Left lung (tissue), 10 donors: Measurements from ENCODE around the gene BCL6B. TPM values are rescaled to one million over a fixed set of nuclear protein-coding genes. Genes with fewer than 3 reads are reported as not detected.
A peak's percentile ranks its signal among the peaks of the same experiment; 100 is the strongest.

Experiments used
- ATAC-seq: fragments of 200-7000 bp; cut with Tn5 transposase; one replicate; pipeline ENCODE4 v1.9.1; 2020; ENCODE audit warnings: moderate library complexity
- DNase-seq, 4 donors: peaks; one replicate each; pipeline ENCODE4 v3.0.0-alpha.2; 2013 to 2020
- H3K27ac ChIP-seq, 2 donors: fragments of 200-600 bp; sonication (generic) in 1 of 2; one replicate each; pipeline versions ENCODE4 v1.5.0 to v1.8.0; 2020 to 2021
- H3K27me3 ChIP-seq, 2 donors: fragments of 200-600 bp; sonication (generic) in 1 of 2; one replicate each; pipeline versions ENCODE4 v1.5.0 to v1.8.0; 2020 to 2021
- H3K36me3 ChIP-seq, 2 donors: fragments of 200-600 bp; sonication (generic) in 1 of 2; one replicate each; pipeline versions ENCODE4 v1.5.0 to v1.8.0; 2020 to 2021
- H3K4me1 ChIP-seq, 2 donors: fragments of 200-600 bp; one replicate each; pipeline ENCODE4 v1.8.0; 2021
- H3K4me3 ChIP-seq, 2 donors: fragments of 200-600 bp; sonication (generic) in 1 of 2; one replicate each; pipeline versions ENCODE4 v1.5.0 to v1.8.0; 2020 to 2021; ENCODE audit warnings: mild to moderate bottlenecking in 1 of 2
- H3K9me3 ChIP-seq, 2 donors: fragments of 200-600 bp; sonication (generic) in 1 of 2; one replicate each; pipeline versions ENCODE4 v1.5.0 to v1.8.0; 2020 to 2021
- CTCF ChIP-seq, 2 donors: fragments of 200-600 bp; sonication (generic) in 1 of 2; IDR thresholded peaks; one replicate each; pipeline versions ENCODE4 v1.5.0 to v1.8.0; 2021; ENCODE audit warnings: antibody characterized with exemption in 2 of 2
- intact Hi-C, 2 donors: fragments of 100-400 bp; cut with DNase I; formaldehyde crosslinking; loops; one replicate each; pipeline versions ENCODE4 v1.11.2 to v1.14.2; 2022
- polyA plus RNA-seq, 6 donors: library from polyadenylated mRNA; unstranded; fragments of 120-200 nt; gene quantifications; one replicate each; pipeline ENCODE4 v1.2.1, GENCODE V29; 2013; ENCODE audit not compliant: insufficient read length in 6 of 6
- total RNA-seq, 2 donors: library from RNA; stranded (reverse); fragmentation: NEBNext Ultra II Directional; extraction: Animal tissue kit (Norgen Biotek cat#: 25700); gene quantifications; one replicate each; pipeline ENCODE4 v1.2.1, GENCODE V29; 2021
- donor health status: DM: no; HTN: yes; CAD: no.
- donor health status: DM: no; HTN: no; CAD: no.

The BCL6B gene
- total and polyA plus RNA-seq, 8 donors: 13.3 to 45.9 (median 35.9) TPM

GRCh38 chr17:7042501-7043181 is 19.8 kb downstream of the BCL6B start:
- peak overlapping the region; percentile 41 to 45 for H3K4me3 ChIP-seq
- H3K9me3 ChIP-seq: no peaks in the 10 kb centered on the region
- DNase-seq (peak in 1 of 4 donors; percentile 76), ATAC-seq (peak; percentile 1)
- H3K27ac ChIP-seq: peak overlapping the region in 1 of 2 donors; percentile 63
- H3K27me3 ChIP-seq: peaks cover 18 to 57% of the 10 kb centered on the region in 2 donors
- no peak for TF ChIP-seq CTCF (IDR thresholded peaks at IDR 0.05)
- peaks cover 15 to 52% of the 10 kb centered on the region in 2 donors for H3K4me1 ChIP-seq
- intact Hi-C loops: loop anchor here (10.0 kb wide), 1 partner anchor 252 kb away; the partner anchor contains the start of gene YBX2 (in 2 of the 2)
- H3K36me3 ChIP-seq: no peaks in the 10 kb centered on the region

GRCh38 chr17:7043182-7043496 is 20.3 kb downstream of the BCL6B start:
- peaks cover 18 to 61% of the 10 kb centered on the region in 2 donors for H3K27me3 ChIP-seq
- no peak for TF ChIP-seq CTCF (IDR thresholded peaks at IDR 0.05)
- H3K9me3 ChIP-seq: no peaks in the 10 kb centered on the region
- peak overlapping the region in 1 of 2 donors; percentile 63 for H3K27ac ChIP-seq
- DNase-seq (no peak), ATAC-seq (peak; percentile 6)
- intact Hi-C loops: loop anchor here (10.0 kb wide), 1 partner anchor 252 kb away; the partner anchor contains the start of gene YBX2 (in 2 of the 2)
- peak overlapping the region; percentile 41 to 45 for H3K4me3 ChIP-seq
- no peaks in the 10 kb centered on the region for H3K36me3 ChIP-seq
- H3K4me1 ChIP-seq: peaks cover 15 to 47% of the 10 kb centered on the region in 2 donors

GRCh38 chr17:7043497-7044198 is 20.8 kb downstream of the BCL6B start, which contains the start of gene SLC16A11:
Gene SLC16A11, minus strand, starts transcription at chr17:7044092. Its CDS starts 579 bp downstream, at chr17:7043513.
- intact Hi-C loops: loop anchor here (10.0 kb wide), 1 partner anchor 251 kb away; the partner anchor contains the start of gene YBX2 (in 2 of the 2)

GRCh38 chr17:7045492-7046126 is 22.8 kb downstream of the BCL6B start:
- intact Hi-C loops: loop anchor here (10.0 kb wide), 1 partner anchor 249 kb away; the partner anchor contains the start of gene YBX2 (in 2 of the 2)
- peak; percentile 65 to 68 for TF ChIP-seq CTCF (IDR thresholded peaks at IDR 0.05)
- H3K36me3 ChIP-seq: no peaks in the 10 kb centered on the region
- H3K4me3 ChIP-seq: peak overlapping the region in 1 of 2 donors; percentile 34
- DNase-seq (peak in 2 of 4 donors; percentile 76 to 85), ATAC-seq (peak; percentile 57)
- H3K27ac ChIP-seq: peak overlapping the region; percentile 68 to 77
- peaks cover 18 to 63% of the 10 kb centered on the region in 2 donors for H3K27me3 ChIP-seq
- H3K4me1 ChIP-seq: peaks cover 15 to 41% of the 10 kb centered on the region in 2 donors
- H3K9me3 ChIP-seq: no peaks in the 10 kb centered on the region

More at GRCh38 chr17:7043497-7044198, 20.8 kb downstream of the BCL6B start, which contains the start of gene SLC16A11:
- no peaks in the 10 kb centered on the region for H3K36me3 ChIP-seq
- peak within 1 kb of the TSS; percentile 13 to 63 for H3K27ac ChIP-seq
- ATAC-seq: peak; percentile 29
- DNase-seq: peak in 2 of 4 donors; percentile 50 to 86
- H3K4me3 ChIP-seq: peak within 1 kb of the TSS; percentile 41 to 45
- peaks cover 18 to 63% of the 10 kb centered on the region in 2 donors for H3K27me3 ChIP-seq
- H3K4me1 ChIP-seq: peaks cover 15 to 43% of the 10 kb centered on the region in 2 donors
- no peak for TF ChIP-seq CTCF (IDR thresholded peaks at IDR 0.05)
- no peaks in the 10 kb centered on the region for H3K9me3 ChIP-seq
